Measurements from ENCODE around the gene RABGAP1. TPM values are rescaled to one million over a fixed set of nuclear protein-coding genes. Genes with fewer than 3 reads are reported as not detected.

Gene RABGAP1
- total RNA-seq, 2 experiments from 2014 or later = 19.8 to 22.0 TPM

- peaks cover 1% of the 10 kb centered on the region for H3K4me1 Mint-ChIP-seq (ENCODE audit: low read depth)
- H3K36me3 Mint-ChIP-seq (ENCODE audit: low read depth) = peaks cover 5% of the 10 kb centered on the region
- ATAC-seq (no peak), DNase-seq (no peak)
- ChIA-PET POLR2A (interaction anchor here (1.5 kb wide), 1 partner anchor 9 kb away, joined by 3 read pairs; no protein-coding TSS in a partner anchor), CTCF (interaction anchor here (1.2 to 2.0 kb wide), 5 partner anchors 8 to 281 kb away, joined by 3 to 9 read pairs (median 5); no protein-coding TSS in a partner anchor)
- H3K27ac Mint-ChIP-seq = no peak overlapping the region
- intact Hi-C loops (cut with micrococcal nuclease) = no loop called here
- H3K9me3 Mint-ChIP-seq = no peaks in the 10 kb centered on the region
- TF ChIP-seq, protein P1, sequence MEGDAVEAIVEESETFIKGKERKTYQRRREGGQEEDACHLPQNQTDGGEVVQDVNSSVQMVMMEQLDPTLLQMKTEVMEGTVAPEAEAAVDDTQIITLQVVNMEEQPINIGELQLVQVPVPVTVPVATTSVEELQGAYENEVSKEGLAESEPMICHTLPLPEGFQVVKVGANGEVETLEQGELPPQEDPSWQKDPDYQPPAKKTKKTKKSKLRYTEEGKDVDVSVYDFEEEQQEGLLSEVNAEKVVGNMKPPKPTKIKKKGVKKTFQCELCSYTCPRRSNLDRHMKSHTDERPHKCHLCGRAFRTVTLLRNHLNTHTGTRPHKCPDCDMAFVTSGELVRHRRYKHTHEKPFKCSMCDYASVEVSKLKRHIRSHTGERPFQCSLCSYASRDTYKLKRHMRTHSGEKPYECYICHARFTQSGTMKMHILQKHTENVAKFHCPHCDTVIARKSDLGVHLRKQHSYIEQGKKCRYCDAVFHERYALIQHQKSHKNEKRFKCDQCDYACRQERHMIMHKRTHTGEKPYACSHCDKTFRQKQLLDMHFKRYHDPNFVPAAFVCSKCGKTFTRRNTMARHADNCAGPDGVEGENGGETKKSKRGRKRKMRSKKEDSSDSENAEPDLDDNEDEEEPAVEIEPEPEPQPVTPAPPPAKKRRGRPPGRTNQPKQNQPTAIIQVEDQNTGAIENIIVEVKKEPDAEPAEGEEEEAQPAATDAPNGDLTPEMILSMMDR (IDR thresholded peaks at IDR 0.05) = no peak
- no peak overlapping the region for H3K4me3 Mint-ChIP-seq
- H3K27me3 Mint-ChIP-seq = no peaks in the 10 kb centered on the region
Observed at GRCh38 chr9:123073441-123073840, 132.6 kb downstream of the RABGAP1 start.

GRCh38 chr9:123073991-123074422, 133.2 kb downstream of the RABGAP1 start:
- ChIA-PET POLR2A (interaction anchor here (1.5 kb wide), 1 partner anchor 10 kb away, joined by 3 read pairs; no protein-coding TSS in a partner anchor), CTCF (interaction anchor here (1.2 to 2.0 kb wide), 5 partner anchors 8 to 280 kb away, joined by 3 to 9 read pairs (median 5); no protein-coding TSS in a partner anchor)
- H3K36me3 Mint-ChIP-seq (ENCODE audit: low read depth) = peaks cover 10% of the 10 kb centered on the region
- no peak overlapping the region for H3K27ac Mint-ChIP-seq
- H3K4me1 Mint-ChIP-seq (ENCODE audit: low read depth) = no peaks in the 10 kb centered on the region
- H3K4me3 Mint-ChIP-seq = no peak overlapping the region
- H3K27me3 Mint-ChIP-seq = no peaks in the 10 kb centered on the region
- DNase-seq (no peak), ATAC-seq (no peak)
- TF ChIP-seq, protein P1 (IDR thresholded peaks at IDR 0.05) = no peak
- intact Hi-C loops (cut with micrococcal nuclease) = no loop called here
- no peaks in the 10 kb centered on the region for H3K9me3 Mint-ChIP-seq

DNA sequence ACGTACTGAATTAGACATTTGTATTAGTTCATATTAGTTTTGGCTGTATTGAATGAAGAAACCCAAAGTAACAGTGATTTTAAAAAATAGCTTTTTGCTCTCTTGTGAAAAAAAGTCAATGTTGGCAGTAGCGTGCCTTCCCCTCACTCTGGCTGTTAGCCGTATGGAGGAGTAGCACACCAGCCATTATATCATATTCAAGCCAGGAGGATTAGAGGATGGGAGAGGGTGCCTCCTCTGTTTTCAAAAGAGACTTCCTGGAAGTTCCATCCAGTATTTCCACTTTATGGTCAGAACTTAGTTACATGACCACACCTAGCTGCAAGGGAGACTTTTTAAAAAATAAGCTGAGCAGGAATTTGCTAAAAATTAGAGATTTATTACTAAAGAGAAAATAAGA, 133.8 kb downstream of the RABGAP1 start:
- TF ChIP-seq, protein P1 (IDR thresholded peaks at IDR 0.05) = no peak
- intact Hi-C loops (cut with micrococcal nuclease) = no loop called here
- Mint-ChIP-seq H3K9me3 (no peaks in the 10 kb centered on the region), H3K27ac (no peak overlapping the region), H3K27me3 (no peaks in the 10 kb centered on the region), H3K4me3 (no peak overlapping the region), H3K36me3 (ENCODE audit: low read depth) (peaks cover 12% of the 10 kb centered on the region), H3K4me1 (ENCODE audit: low read depth) (no peaks in the 10 kb centered on the region)
- DNase-seq (no peak), ATAC-seq (no peak)
- ChIA-PET POLR2A (interaction anchor here (1.5 kb wide), 1 partner anchor 10 kb away, joined by 3 read pairs; no protein-coding TSS in a partner anchor), CTCF (interaction anchor here (0.8 to 2.0 kb wide), 5 partner anchors 10 to 281 kb away, joined by 3 to 9 read pairs (median 3); no protein-coding TSS in a partner anchor)

- ChIA-PET POLR2A (interaction anchor here (1.0 kb wide), 1 partner anchor 13 kb away, joined by 3 read pairs; no protein-coding TSS in a partner anchor), CTCF (interaction anchor here (0.8 to 3.8 kb wide), 7 partner anchors 9 to 269 kb away, joined by 3 to 63 read pairs (median 4); no protein-coding TSS in a partner anchor)
- DNase-seq = no peak
- Mint-ChIP-seq H3K4me3 (no peak overlapping the region), H3K9me3 (no peaks in the 10 kb centered on the region), H3K27ac (no peak overlapping the region), H3K4me1 (ENCODE audit: low read depth) (no peaks in the 10 kb centered on the region), H3K27me3 (no peaks in the 10 kb centered on the region), H3K36me3 (ENCODE audit: low read depth) (peaks cover 9% of the 10 kb centered on the region)
- ATAC-seq = no peak
- TF ChIP-seq, protein P1 (IDR thresholded peaks at IDR 0.05) = no peak
- intact Hi-C loops (cut with micrococcal nuclease) = loop anchor here (5.0 to 10.0 kb wide), 2 partner anchors 144 to 272 kb away; no protein-coding TSS in a partner anchor
Observed at GRCh38 chr9:123080444-123080843, 139.6 kb downstream of the RABGAP1 start.

- ATAC-seq = peak; percentile 39
- H3K4me1 Mint-ChIP-seq (ENCODE audit: low read depth) = no peaks in the 10 kb centered on the region
- CTCF ChIA-PET = interaction anchor here (0.8 to 3.8 kb wide), 10 partner anchors 8 to 318 kb away, joined by 3 to 63 read pairs (median 4); no protein-coding TSS in a partner anchor
- H3K36me3 Mint-ChIP-seq (ENCODE audit: low read depth) = peaks cover 9% of the 10 kb centered on the region
- DNase-seq = peak; percentile 18
- no peaks in the 10 kb centered on the region for H3K9me3 Mint-ChIP-seq
- TF ChIP-seq, protein P1 (IDR thresholded peaks at IDR 0.05) = peak; percentile 60
- POLR2A ChIA-PET = no interaction called here
- H3K4me3 Mint-ChIP-seq = no peak overlapping the region
- H3K27ac Mint-ChIP-seq = no peak overlapping the region
- H3K27me3 Mint-ChIP-seq = no peaks in the 10 kb centered on the region
- intact Hi-C loops (cut with micrococcal nuclease) = loop anchor here (5.0 to 10.0 kb wide), 2 partner anchors 143 to 270 kb away; no protein-coding TSS in a partner anchor
Observed at GRCh38 chr9:123081824-123082223, 141.0 kb downstream of the RABGAP1 start.
